Common myeloid progenitor, CD34-positive (primary cell): ENCODE data around the gene UBA7.
"Not testable (repeated sequence)": the region's sequence is repeated elsewhere in the genome, so short reads cannot be mapped to it uniquely, and the experiment has no call there.

Experiments used
- CTCF ChIA-PET: fragments of 350-600 bp; sonication (Branson Sonifier 250); formaldehyde crosslinking; loops from one replicate; lab custom pipeline; 2021; ENCODE audit warnings: antibody characterized with exemption; lab: Charles Lee
- POLR2A ChIA-PET: fragments of 350-600 bp; sonication (Branson Sonifier 250); formaldehyde crosslinking; loops from one replicate; lab custom pipeline; 2021; ENCODE audit warnings: antibody characterized with exemption; lab: Charles Lee
- DNase-seq, 3 donors: peaks; one replicate each; pipeline versions ENCODE4 v3.0.0 to v3.0.0-alpha.2; 2013
- H3K27ac ChIP-seq, 2 experiments: 1 replicate in 1 of 2; 2 replicates in 1 of 2; pipeline ENCODE4 v1.7.0; 2013; ENCODE audit warnings: inconsistent platforms in 2 of 2, low read length in 2 of 2, mild to moderate bottlenecking in 2 of 2, low read depth in 1 of 2, moderate library complexity in 1 of 2; ENCODE audit not compliant: severe bottlenecking in 2 of 2, insufficient read depth in 1 of 2, poor library complexity in 1 of 2
- H3K27me3 ChIP-seq, 5 experiments: replicated peaks in 2 of 5; 1 replicate in 3 of 5; 2 replicates in 2 of 5; pipeline versions ENCODE4 v1.6.1 to v1.7.0; 2013; ENCODE audit warnings: low read length in 4 of 5, mild to moderate bottlenecking in 2 of 5, moderate library complexity in 2 of 5, inconsistent platforms in 1 of 5; ENCODE audit not compliant: insufficient read depth in 5 of 5, control insufficient read depth in 4 of 5
- H3K36me3 ChIP-seq, 4 experiments: 1 replicate in 2 of 4; 2 replicates in 2 of 4; pipeline versions ENCODE4 v1.6.1 to v1.7.0; 2013; ENCODE audit warnings: low read length in 3 of 4, control low read depth in 1 of 4, mild to moderate bottlenecking in 1 of 4; ENCODE audit not compliant: control insufficient read depth in 4 of 4, insufficient read depth in 4 of 4
- H3K4me1 ChIP-seq, 4 experiments: 1 replicate in 3 of 4; 2 replicates in 1 of 4; pipeline versions ENCODE4 v1.6.1 to v1.7.1; 2013; ENCODE audit warnings: low read length in 3 of 4, mild to moderate bottlenecking in 3 of 4, control low read depth in 1 of 4, inconsistent platforms in 1 of 4, moderate library complexity in 1 of 4; ENCODE audit not compliant: control insufficient read depth in 4 of 4, insufficient read depth in 4 of 4; ENCODE audit errors: control extremely low read depth in 1 of 4
- H3K4me3 ChIP-seq, 7 experiments: 1 replicate in 4 of 7; 2 replicates in 3 of 7; pipeline versions ENCODE4 v1.5.1 to v1.7.0; 2013; ENCODE audit warnings: mild to moderate bottlenecking in 7 of 7, low read length in 6 of 7, moderate library complexity in 6 of 7, inconsistent platforms in 2 of 7, low read depth in 2 of 7, control low read depth in 1 of 7; ENCODE audit not compliant: insufficient read depth in 4 of 7, control insufficient read depth in 1 of 7; ENCODE audit errors: extremely low read depth in 1 of 7
- H3K9me3 ChIP-seq, 5 experiments: 1 replicate in 4 of 5; 2 replicates in 1 of 5; pipeline versions ENCODE4 v1.6.1 to v1.7.1; 2013; ENCODE audit warnings: low read length in 4 of 5, mild to moderate bottlenecking in 2 of 5, inconsistent platforms in 1 of 5, low read depth in 1 of 5, moderate library complexity in 1 of 5; ENCODE audit not compliant: control insufficient read depth in 4 of 5, insufficient read depth in 2 of 5; ENCODE audit errors: control extremely low read depth in 1 of 5
- WGBS: methylation state at CpG from one replicate; pipeline ENCODE4 v1.1.5; 2013; ENCODE audit not compliant: insufficient coverage; 5-methylcytosine and 5-hydroxymethylcytosine counted together

Gene UBA7

DNA sequence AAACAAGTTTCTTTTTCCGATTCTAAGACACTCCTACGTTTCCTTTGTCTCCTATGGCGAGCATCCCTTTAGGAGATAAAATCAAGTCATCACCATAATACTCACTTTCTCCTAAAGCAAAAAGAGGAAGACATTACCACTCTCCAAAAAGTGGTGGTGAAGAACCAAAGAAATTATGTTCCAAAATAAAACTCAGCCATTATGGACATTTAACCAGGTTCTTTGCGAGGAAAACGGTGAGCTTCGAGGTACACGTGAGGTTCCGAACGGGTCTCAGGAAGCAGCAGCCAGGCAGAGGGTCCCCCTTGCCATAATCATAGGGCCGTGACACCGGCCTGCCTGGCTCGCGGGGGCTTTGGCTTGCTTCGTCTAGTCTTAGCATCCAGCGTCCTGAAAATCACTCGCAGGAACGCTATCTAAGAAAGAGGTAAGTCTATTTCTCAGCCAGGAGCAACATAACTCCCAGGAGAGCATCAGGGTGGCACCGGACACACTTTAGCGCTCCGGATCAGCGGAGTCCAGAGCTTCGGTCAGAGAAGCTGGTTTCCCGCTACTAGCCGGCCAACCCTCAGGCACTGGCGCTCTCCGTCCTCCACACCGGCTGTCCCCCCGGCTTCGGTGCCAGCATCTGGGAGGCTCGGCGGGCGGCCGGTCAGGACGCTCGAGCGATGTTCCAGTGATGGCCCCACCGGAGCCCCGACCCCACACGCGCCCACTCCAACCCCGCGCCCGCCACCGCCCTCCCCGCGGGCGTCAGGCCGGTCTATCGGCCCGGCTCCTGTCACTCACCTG, 28.0 kb downstream of the UBA7 start:
- Histone ChIP-seq H3K4me3 (peak overlapping the region; percentile 67 to 93 (median 89)), H3K9me3 (no peaks in the 10 kb centered on the region), H3K27ac (peak overlapping the region; percentile 94 to 96), H3K27me3 (no peaks in the 10 kb centered on the region), H3K36me3 (peaks cover 7 to 20% (median 13%) of the 10 kb centered on the region in 4 experiments), H3K4me1 (peaks cover 5 to 40% (median 29%) of the 10 kb centered on the region in 4 experiments)
- peak in 2 of 3 donors; percentile 66 to 73 for DNase-seq
- ChIA-PET CTCF (interaction anchor here (0.7 to 3.5 kb wide), 4 partner anchors 12 to 71 kb away, joined by 3 to 28 read pairs (median 3); partner anchors contain the start of genes CDHR4 and INKA1), POLR2A (interaction anchor here (0.9 to 2.0 kb wide), 7 partner anchors 10 to 144 kb away, joined by 3 to 11 read pairs (median 3); partner anchors contain the start of genes INKA1 and MON1A)
- under 1% methylated on average over 37 of the region's 50 CpGs for WGBS

DNA sequence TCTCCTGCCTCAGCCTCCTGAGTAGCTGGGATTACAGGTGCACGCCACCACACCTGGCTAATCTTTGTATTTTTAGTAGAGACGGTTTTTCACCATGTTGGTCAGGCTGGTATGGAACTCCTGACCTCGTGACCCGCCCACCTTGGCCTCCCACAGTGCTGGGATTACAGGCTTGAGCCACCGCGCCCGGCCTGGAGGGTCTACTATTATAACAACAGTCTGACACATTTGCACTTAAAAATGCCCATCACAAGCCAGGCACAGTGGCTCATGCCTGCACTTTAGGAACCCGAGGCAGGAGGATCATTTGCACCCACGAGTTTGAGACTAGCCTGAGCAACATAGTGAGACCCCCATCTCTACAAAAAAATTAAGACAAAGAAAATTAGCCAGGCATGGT, 31.5 kb downstream of the UBA7 start:
- H3K9me3 ChIP-seq, H3K4me3 ChIP-seq, POLR2A ChIA-PET, DNase-seq, H3K27ac ChIP-seq, H3K27me3 ChIP-seq: not testable (repeated sequence)
- Histone ChIP-seq H3K4me1 (peaks cover 5 to 27% (median 18%) of the 10 kb centered on the region in 4 experiments), H3K36me3 (peaks cover 13 to 31% (median 20%) of the 10 kb centered on the region in 4 experiments)
- 94% methylated on average over 3 of the region's 9 CpGs for WGBS
- CTCF ChIA-PET = interaction anchor here (1.7 to 2.8 kb wide), 2 partner anchors 9 to 57 kb away, joined by 6 to 12 read pairs; no protein-coding TSS in a partner anchor

DNA sequence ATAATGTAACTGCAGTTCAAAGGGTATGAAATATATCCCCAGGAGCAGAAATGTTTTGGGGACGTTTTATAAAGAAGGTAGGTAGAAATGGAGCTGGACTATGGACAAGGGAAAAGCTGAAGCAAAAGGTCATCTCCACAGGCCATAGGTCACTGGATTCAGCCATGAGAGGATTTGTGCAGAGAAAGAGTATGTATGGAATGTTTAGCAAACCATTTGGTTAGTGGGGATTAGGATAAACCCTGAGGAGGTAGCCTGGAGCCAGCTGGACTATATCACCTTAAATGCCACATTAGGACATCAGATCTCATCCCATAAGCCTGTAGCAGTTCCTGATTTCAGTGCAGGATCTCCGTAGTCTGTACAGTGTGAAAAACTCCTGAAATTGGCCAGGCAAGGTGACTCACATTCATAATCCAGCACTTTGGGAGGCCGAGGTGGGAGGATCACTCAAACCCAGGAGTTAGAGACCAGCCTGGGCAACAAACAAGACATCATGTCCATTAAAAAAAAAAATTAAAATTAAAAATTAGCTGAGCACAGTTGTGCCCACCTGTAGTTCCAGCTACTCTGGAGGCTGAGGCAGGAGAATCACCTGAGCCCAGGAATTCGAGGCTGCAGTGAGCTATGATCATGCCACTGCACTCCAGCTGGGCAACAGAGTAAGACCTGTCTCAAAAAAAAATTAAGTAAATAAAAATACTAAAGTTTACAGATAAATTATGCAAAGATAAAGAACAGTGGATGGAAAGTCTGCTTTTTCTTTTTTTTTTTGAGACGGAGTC, 32.1 kb downstream of the UBA7 start:
- Histone ChIP-seq H3K27me3 (no peaks in the 10 kb centered on the region), H3K4me1 (peaks cover 2 to 20% (median 11%) of the 10 kb centered on the region in 4 experiments), H3K4me3 (no peak overlapping the region), H3K27ac (no peak overlapping the region), H3K9me3 (no peaks in the 10 kb centered on the region), H3K36me3 (peaks cover 13 to 36% (median 22%) of the 10 kb centered on the region in 4 experiments)
- CTCF ChIA-PET = interaction anchor here (1.4 to 2.8 kb wide), 3 partner anchors 8 to 58 kb away, joined by 4 to 12 read pairs (median 6); no protein-coding TSS in a partner anchor
- WGBS = 94% methylated on average over 4 of the region's 5 CpGs
- POLR2A ChIA-PET = interaction anchor here (0.6 to 0.9 kb wide), 2 partner anchors 9 to 997 kb away, joined by 3 to 5 read pairs; no protein-coding TSS in a partner anchor
- no peak for DNase-seq

DNA sequence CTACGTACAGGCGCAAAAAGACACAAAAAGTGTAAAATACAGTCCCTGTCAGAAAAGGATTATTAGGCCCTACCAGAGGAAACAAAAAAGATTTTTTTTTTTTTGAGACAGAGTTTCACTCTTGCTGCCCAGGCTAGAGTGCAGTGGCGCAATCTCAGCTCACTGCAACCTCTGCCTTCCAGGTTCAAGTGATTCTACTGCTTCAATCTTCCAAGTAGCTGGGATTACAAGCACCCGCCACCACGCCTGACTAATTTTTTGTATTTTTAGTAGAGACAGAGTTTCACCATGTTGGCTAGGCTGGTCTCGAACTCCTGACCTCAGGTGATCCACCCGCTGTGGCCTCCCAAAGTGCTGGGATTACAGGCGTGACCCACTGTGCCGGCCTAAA, 32.8 kb downstream of the UBA7 start:
- Histone ChIP-seq H3K36me3 (peaks cover 13 to 40% (median 24%) of the 10 kb centered on the region in 4 experiments), H3K4me1 (peaks cover 2 to 20% (median 10%) of the 10 kb centered on the region in 4 experiments), H3K27ac (peak overlapping the region in 1 of 2 experiments; percentile 2)
- CTCF ChIA-PET = interaction anchor here (1.4 to 1.7 kb wide), 2 partner anchors 21 to 59 kb away, joined by 4 to 6 read pairs; no protein-coding TSS in a partner anchor
- POLR2A ChIA-PET = interaction anchor here (0.9 kb wide), 1 partner anchor 8 kb away, joined by 3 read pairs; no protein-coding TSS in a partner anchor
- not testable (repeated sequence) for H3K4me3 ChIP-seq, H3K9me3 ChIP-seq, H3K27me3 ChIP-seq, DNase-seq
- WGBS = 96% methylated on average over 9 of the region's 9 CpGs

DNA sequence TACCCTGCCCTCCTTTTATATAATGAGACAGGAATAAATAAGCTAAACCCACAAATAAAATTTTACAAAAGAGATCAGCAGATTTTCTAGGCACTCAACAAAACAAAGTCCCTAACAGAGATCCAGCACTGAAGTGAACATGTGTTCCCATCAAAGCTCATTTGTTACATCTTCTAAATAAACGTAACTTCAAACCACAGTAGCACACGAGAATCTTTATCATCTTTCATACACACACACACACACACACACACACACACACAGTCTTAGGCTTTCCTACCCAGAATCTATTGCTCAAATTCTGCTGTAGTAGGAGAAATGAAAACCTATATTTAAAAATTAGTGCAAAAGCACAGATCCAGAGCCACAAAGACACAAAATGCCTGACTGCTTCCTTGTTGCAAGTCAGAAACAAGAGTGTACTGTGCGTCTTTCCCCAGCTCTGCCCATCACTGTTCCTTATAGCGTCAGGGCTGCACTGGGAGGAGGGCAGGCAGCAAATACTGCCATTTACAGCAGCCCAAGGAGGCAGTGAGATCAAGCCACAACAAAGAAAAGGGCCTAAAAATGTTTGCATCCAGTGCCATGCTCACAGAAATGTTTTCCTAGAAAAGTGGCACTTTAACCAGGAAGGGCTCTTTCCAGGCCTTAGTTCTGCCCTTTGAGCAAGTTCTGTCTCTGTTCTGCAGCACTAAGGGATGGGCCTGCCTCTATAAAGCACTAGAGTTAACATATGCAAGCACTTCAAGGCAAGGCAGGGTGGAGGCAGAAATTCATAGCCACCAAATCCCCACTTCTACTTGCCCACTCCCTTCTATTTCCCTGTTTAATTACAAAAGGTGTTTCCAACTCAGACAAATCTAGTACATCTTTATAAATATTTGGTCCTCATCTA, 33.4 kb downstream of the UBA7 start:
- peaks cover 13 to 45% (median 26%) of the 10 kb centered on the region in 4 experiments for H3K36me3 ChIP-seq
- H3K27me3 ChIP-seq = no peaks in the 10 kb centered on the region
- POLR2A ChIA-PET = interaction anchor here (0.7 kb wide), 1 partner anchor 49 kb away, joined by 4 read pairs; no protein-coding TSS in a partner anchor
- no peaks in the 10 kb centered on the region for H3K9me3 ChIP-seq
- peak overlapping the region in 1 of 2 experiments; percentile 2 for H3K27ac ChIP-seq
- WGBS = 81% methylated on average over 2 of the region's 4 CpGs
- no peak overlapping the region for H3K4me3 ChIP-seq
- DNase-seq = no peak
- CTCF ChIA-PET = interaction anchor here (0.6 to 1.4 kb wide), 3 partner anchors 22 to 36 kb away, joined by 3 to 4 read pairs (median 3); partner anchors contain the start of gene INKA1
- H3K4me1 ChIP-seq = peaks cover 0 to 14% (median 6%) of the 10 kb centered on the region in 4 experiments
